HepG2 (cell line): ENCODE measurements around the gene CAVIN1. TPM values are rescaled to one million over a fixed set of nuclear protein-coding genes. Genes with fewer than 3 reads are reported as not detected.
A peak's percentile ranks its signal among the peaks of the same experiment; 100 is the strongest.

Experiments
- ASH2L ChIP-seq: fragments of 300-600, 200-600 bp; sonication (generic); IDR thresholded peaks from 2 replicates; pipeline ENCODE4 v1.7.0; 2017; ENCODE audit warnings: low read depth, mild to moderate bottlenecking, moderate library complexity, mixed read lengths, low read length; ENCODE audit not compliant: insufficient read length
- GPBP1L1 ChIP-seq: sonication (generic); formaldehyde crosslinking; IDR thresholded peaks from 2 replicates; pipeline ENCODE4 v1.5.0; 2020; ENCODE audit warnings: mild to moderate bottlenecking, missing genetic modification reagents
- JDP2 ChIP-seq: sonication (generic); formaldehyde crosslinking; IDR thresholded peaks from 2 replicates; pipeline ENCODE4 v1.8.1; 2022; ENCODE audit warnings: missing genetic modification reagents, borderline replicate concordance
- LCORL ChIP-seq, 2 experiments: fragments of 450-650 bp in 1 of 2; sonication (generic) in 1 of 2; formaldehyde crosslinking in 1 of 2; IDR thresholded peaks; 2 replicates each; pipeline versions ENCODE4 v1.5.0 to v1.6.1; 2017 to 2020; ENCODE audit warnings: antibody characterized with exemption in 1 of 2, missing genetic modification reagents in 1 of 2
- NFIC ChIP-seq: IDR thresholded peaks from 2 replicates; pipeline ENCODE4 v1.6.1; 2012; ENCODE audit warnings: mild to moderate bottlenecking, low read length, inconsistent platforms
- ONECUT2 ChIP-seq: sonication (generic); formaldehyde crosslinking; IDR thresholded peaks from 2 replicates; pipeline ENCODE4 v1.4.0; 2020; ENCODE audit warnings: missing genetic modification reagents
- PLSCR1 ChIP-seq: sonication (generic); formaldehyde crosslinking; IDR thresholded peaks from 2 replicates; pipeline ENCODE4 v1.5.0; 2020; ENCODE audit warnings: missing genetic modification reagents, mild to moderate bottlenecking, borderline replicate concordance
- POGK ChIP-seq: sonication (generic); formaldehyde crosslinking; conservative IDR thresholded peaks from 2 replicates; pipeline ENCODE4 v1.8.0; 2022; ENCODE audit warnings: mild to moderate bottlenecking, moderate library complexity, missing genetic modification reagents
- PTBP1 ChIP-seq: fragments of 200-400 bp; formaldehyde crosslinking; IDR thresholded peaks from 2 replicates; pipeline ENCODE4 v1.6.1; 2018; ENCODE audit warnings: low read length, low read depth; ENCODE audit not compliant: poor library complexity, severe bottlenecking
- RFX1 ChIP-seq: fragments of 450-650 bp; IDR thresholded peaks from 2 replicates; pipeline ENCODE4 v1.6.1; 2017
- SKIL ChIP-seq: sonication (generic); formaldehyde crosslinking; IDR thresholded peaks from 2 replicates; pipeline ENCODE4 v1.8.0; 2022; ENCODE audit warnings: missing genetic modification reagents, mild to moderate bottlenecking, moderate library complexity, borderline replicate concordance
- SP4 ChIP-seq: sonication (generic); formaldehyde crosslinking; IDR thresholded peaks from 2 replicates; pipeline ENCODE4 v1.8.1; 2023; ENCODE audit warnings: mild to moderate bottlenecking, missing genetic modification reagents
- WIZ ChIP-seq: sonication (generic); formaldehyde crosslinking; IDR thresholded peaks from 2 replicates; pipeline ENCODE4 v1.5.1; 2020; ENCODE audit warnings: mild to moderate bottlenecking, missing genetic modification reagents
- XBP1 ChIP-seq: sonication (generic); formaldehyde crosslinking; IDR thresholded peaks from 2 replicates; pipeline ENCODE4 v1.5.0; 2020; ENCODE audit warnings: missing genetic modification reagents
- YY1 ChIP-seq: IDR thresholded peaks from 2 replicates; pipeline ENCODE4 v1.6.1; 2011; ENCODE audit warnings: low read length, low read depth, moderate library complexity, mild to moderate bottlenecking; ENCODE audit not compliant: insufficient read depth, insufficient replicate concordance
- ZNF121 ChIP-seq: sonication (generic); formaldehyde crosslinking; IDR thresholded peaks from 2 replicates; pipeline ENCODE4 v1.5.0; 2020; ENCODE audit warnings: mild to moderate bottlenecking, missing genetic modification reagents
- ZNF138 ChIP-seq: sonication (generic); formaldehyde crosslinking; IDR thresholded peaks from 2 replicates; pipeline ENCODE4 v1.5.0; 2020; ENCODE audit warnings: mild to moderate bottlenecking, low read depth, missing genetic modification reagents
- ZNF335 ChIP-seq: sonication (generic); formaldehyde crosslinking; IDR thresholded peaks from 2 replicates; pipeline ENCODE4 v1.4.0; 2020; ENCODE audit warnings: missing genetic modification reagents
- ZNF337 ChIP-seq: sonication (generic); formaldehyde crosslinking; IDR thresholded peaks from 2 replicates; pipeline ENCODE4 v1.5.1; 2020; ENCODE audit warnings: missing genetic modification reagents, low read depth, mild to moderate bottlenecking, borderline replicate concordance
- ZNF703 ChIP-seq: sonication (generic); formaldehyde crosslinking; IDR thresholded peaks from 2 replicates; pipeline ENCODE4 v1.5.1; 2020; ENCODE audit warnings: missing genetic modification reagents, mild to moderate bottlenecking, moderate library complexity, borderline replicate concordance
- polyA plus RNA-seq, 8 experiments: library from polyadenylated mRNA; depleted of rRNA in 3 of 8; stranded (reverse) in 7 of 8; unstranded in 1 of 8; fragments of >200 nt; fragmentation: Illumina TruSeq in 4 of 8; extraction: Trizol in 4 of 8; gene quantifications; 2 replicates each; pipeline versions ENCODE4 v1.2.1 to v1.2.3, GENCODE V29; 2011 to 2016; ENCODE audit warnings: low read depth in 4 of 8, missing spikeins in 1 of 8, mixed read lengths in 1 of 8; ENCODE audit not compliant: insufficient read depth in 1 of 8
- total RNA-seq, 5 experiments: library from RNA; depleted of rRNA; stranded (reverse); fragments of >200 nt; fragmentation: Illumina TruSeq; extraction: Trizol; gene quantifications; 2 replicates each; pipeline ENCODE4 v1.2.3, GENCODE V29; 2016; ENCODE audit warnings: low read depth in 1 of 5
- TF ChIP-seq, protein P1 (sequence below): sonication (generic); formaldehyde crosslinking; IDR thresholded peaks from 2 replicates; pipeline ENCODE4 v1.4.0; 2020; ENCODE audit warnings: missing genetic modification reagents

The CAVIN1 gene
- total and polyA plus RNA-seq, 2 of the 13 experiments (the other 11 are each of a cell fraction or from before 2014, with no cell fraction given): 15.9 to 25.5 TPM

DNA sequence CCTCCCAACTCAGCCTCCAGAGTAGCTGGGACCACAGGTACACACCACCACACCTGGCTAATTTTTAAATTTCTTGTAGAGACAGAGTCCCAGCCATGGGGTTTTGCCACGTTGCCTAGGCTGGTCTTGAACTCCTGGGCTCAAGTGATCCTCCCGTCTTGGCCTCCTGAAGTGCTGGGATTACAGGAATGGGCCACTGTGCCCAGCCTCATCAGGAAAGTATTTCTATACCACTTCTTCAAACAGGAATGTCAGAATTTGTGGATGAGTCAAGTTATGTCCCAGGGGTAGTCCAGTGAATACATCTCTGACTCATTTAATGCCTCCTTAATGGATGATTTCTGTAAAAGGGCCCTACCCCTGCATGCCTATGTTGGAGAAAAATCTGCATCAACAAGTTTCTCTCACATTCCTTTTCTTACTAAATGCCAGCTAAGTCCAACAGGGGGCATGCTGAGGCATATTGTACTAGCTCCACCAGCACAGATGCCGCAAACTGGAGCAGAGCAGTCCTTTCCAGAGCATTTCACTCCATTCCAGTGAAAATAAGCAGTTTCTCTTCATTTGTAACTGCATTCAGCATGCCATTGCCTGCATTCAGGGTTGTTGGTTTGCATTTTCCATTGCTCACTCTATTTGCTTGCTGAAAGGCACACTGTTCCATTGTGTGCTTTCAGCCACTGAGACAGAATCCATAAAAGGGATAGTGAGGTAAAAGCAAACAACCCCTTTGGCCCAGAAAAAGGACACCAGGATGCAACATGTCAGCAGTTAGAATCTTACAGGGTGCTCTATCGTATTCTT is 5.3 kb upstream of the CAVIN1 start (continued):
- TF ChIP-seq ZNF703 (CRISPR knock-in tag): no peak
- peak; percentile 64 for TF ChIP-seq ASH2L
- no peak for TF ChIP-seq SKIL (CRISPR knock-in tag)
- no peak for TF ChIP-seq XBP1
- no peak for TF ChIP-seq ZNF335
- no peak for TF ChIP-seq WIZ (CRISPR knock-in tag)
- no peak; the same call in 1 of the 2 replicates for TF ChIP-seq LCORL (IDR thresholded peaks at IDR 0.05)
- peak; percentile 47; the same call in 1 of the 2 replicates for TF ChIP-seq LCORL (CRISPR knock-in tag; IDR thresholded peaks at IDR 0.05)
- TF ChIP-seq POGK (CRISPR knock-in tag): no peak
- TF ChIP-seq RFX1: no peak
- TF ChIP-seq NFIC: no peak
- no peak for TF ChIP-seq PTBP1
- TF ChIP-seq YY1: no peak
- no peak for TF ChIP-seq ZNF138
- TF ChIP-seq JDP2 (CRISPR knock-in tag): no peak
- TF ChIP-seq GPBP1L1 (CRISPR knock-in tag): no peak
- TF ChIP-seq, protein P1, sequence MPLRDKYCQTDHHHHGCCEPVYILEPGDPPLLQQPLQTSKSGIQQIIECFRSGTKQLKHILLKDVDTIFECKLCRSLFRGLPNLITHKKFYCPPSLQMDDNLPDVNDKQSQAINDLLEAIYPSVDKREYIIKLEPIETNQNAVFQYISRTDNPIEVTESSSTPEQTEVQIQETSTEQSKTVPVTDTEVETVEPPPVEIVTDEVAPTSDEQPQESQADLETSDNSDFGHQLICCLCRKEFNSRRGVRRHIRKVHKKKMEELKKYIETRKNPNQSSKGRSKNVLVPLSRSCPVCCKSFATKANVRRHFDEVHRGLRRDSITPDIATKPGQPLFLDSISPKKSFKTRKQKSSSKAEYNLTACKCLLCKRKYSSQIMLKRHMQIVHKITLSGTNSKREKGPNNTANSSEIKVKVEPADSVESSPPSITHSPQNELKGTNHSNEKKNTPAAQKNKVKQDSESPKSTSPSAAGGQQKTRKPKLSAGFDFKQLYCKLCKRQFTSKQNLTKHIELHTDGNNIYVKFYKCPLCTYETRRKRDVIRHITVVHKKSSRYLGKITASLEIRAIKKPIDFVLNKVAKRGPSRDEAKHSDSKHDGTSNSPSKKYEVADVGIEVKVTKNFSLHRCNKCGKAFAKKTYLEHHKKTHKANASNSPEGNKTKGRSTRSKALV: no peak
- no peak for TF ChIP-seq SP4 (CRISPR knock-in tag)
- TF ChIP-seq ZNF337 (CRISPR knock-in tag): no peak
- no peak for TF ChIP-seq PLSCR1 (CRISPR knock-in tag)
- no peak for TF ChIP-seq ONECUT2 (CRISPR knock-in tag)
- TF ChIP-seq ZNF121 (CRISPR knock-in tag): peak; percentile 57; the same call in 1 of the 2 replicates
